ENCODE data around the gene NUP188.
"Not testable (repeated sequence)": the region's sequence is repeated elsewhere in the genome, so short reads cannot be mapped to it uniquely, and the experiment has no call there.

NUP188 gene

GRCh38 chr9:128998462-128998861 is 51.0 kb downstream of the NUP188 start:
- Mint-ChIP-seq H3K4me1 (no peaks in the 10 kb centered on the region), H3K36me3 (ENCODE audit: low read depth) (peaks cover 87% of the 10 kb centered on the region), H3K4me3 (no peak overlapping the region), H3K27ac (no peak overlapping the region), H3K9me3 (no peaks in the 10 kb centered on the region), H3K27me3 (ENCODE audit: low read depth) (no peaks in the 10 kb centered on the region)
- no peak for TF ChIP-seq CTCF (IDR thresholded peaks at IDR 0.05; ENCODE audit: unreplicated experiment in 3 of 3)

GRCh38 chr9:128999581-129000206 is 52.2 kb downstream of the NUP188 start:
- Mint-ChIP-seq H3K27ac (no peak overlapping the region), H3K36me3 (ENCODE audit: low read depth) (peaks cover 76% of the 10 kb centered on the region), H3K9me3 (no peaks in the 10 kb centered on the region), H3K4me3 (no peak overlapping the region), H3K27me3 (ENCODE audit: low read depth) (no peaks in the 10 kb centered on the region), H3K4me1 (no peaks in the 10 kb centered on the region)
- TF ChIP-seq CTCF (IDR thresholded peaks at IDR 0.05; ENCODE audit: unreplicated experiment in 3 of 3) = no peak

- Mint-ChIP-seq H3K27me3 (ENCODE audit: low read depth) (no peaks in the 10 kb centered on the region), H3K27ac (no peak overlapping the region), H3K4me1 (no peaks in the 10 kb centered on the region), H3K4me3 (no peak overlapping the region), H3K36me3 (ENCODE audit: low read depth) (peaks cover 72% of the 10 kb centered on the region), H3K9me3 (no peaks in the 10 kb centered on the region)
- no peak for TF ChIP-seq CTCF (IDR thresholded peaks at IDR 0.05; ENCODE audit: unreplicated experiment in 3 of 3)
Measured at GRCh38 chr9:129001504-129002325, 54.2 kb downstream of the NUP188 start.

- TF ChIP-seq CTCF (IDR thresholded peaks at IDR 0.05; ENCODE audit: unreplicated experiment in 3 of 3) = no peak
- H3K9me3 Mint-ChIP-seq = no peaks in the 10 kb centered on the region
- peaks cover 69% of the 10 kb centered on the region for H3K36me3 Mint-ChIP-seq (ENCODE audit: low read depth)
- H3K4me1 Mint-ChIP-seq = peaks cover 6% of the 10 kb centered on the region
- no peak overlapping the region for H3K4me3 Mint-ChIP-seq
- no peaks in the 10 kb centered on the region for H3K27me3 Mint-ChIP-seq (ENCODE audit: low read depth)
- H3K27ac Mint-ChIP-seq = no peak overlapping the region
Measured at GRCh38 chr9:129002992-129003391, 55.5 kb downstream of the NUP188 start.

- H3K9me3 Mint-ChIP-seq; H3K4me1 Mint-ChIP-seq; H3K27ac Mint-ChIP-seq; H3K27me3 Mint-ChIP-seq (ENCODE audit: low read depth); H3K4me3 Mint-ChIP-seq: not testable (repeated sequence)
- H3K36me3 Mint-ChIP-seq (ENCODE audit: low read depth) = peaks cover 59% of the 10 kb centered on the region
Measured at GRCh38 chr9:129004173-129004572, 56.7 kb downstream of the NUP188 start.

- Mint-ChIP-seq H3K9me3 (no peaks in the 10 kb centered on the region), H3K36me3 (ENCODE audit: low read depth) (peaks cover 49% of the 10 kb centered on the region), H3K4me3 (no peak overlapping the region), H3K27me3 (ENCODE audit: low read depth) (no peaks in the 10 kb centered on the region), H3K4me1 (peaks cover 6% of the 10 kb centered on the region), H3K27ac (peak overlapping the region in 1 of 3 experiments; percentile 29)
- no peak for TF ChIP-seq CTCF (IDR thresholded peaks at IDR 0.05; ENCODE audit: unreplicated experiment in 3 of 3)
Measured at GRCh38 chr9:129005336-129005997, 58.0 kb downstream of the NUP188 start.

Measured in nephron (organoid).